Left lobe of liver (tissue), 2 donors: ENCODE data around the gene ATP2A3. TPM values are rescaled to one million over a fixed set of nuclear protein-coding genes. Genes with fewer than 3 reads are reported as not detected.
"Not testable (repeated sequence)": the region's sequence is repeated elsewhere in the genome, so short reads cannot be mapped to it uniquely, and the experiment has no call there.

Source experiments
- ATAC-seq: fragments of 200-7000 bp; cut with Tn5 transposase; one replicate; pipeline ENCODE4 v1.9.1; 2020; ENCODE audit warnings: mild to moderate bottlenecking, moderate library complexity
- DNase-seq: peaks from one replicate; pipeline ENCODE4 v3.0.0-alpha.2; 2020; ENCODE audit warnings: low spot score
- total RNA-seq: library from RNA; stranded (reverse); gene quantifications from one replicate; pipeline ENCODE4 v1.2.1, GENCODE V29; 2021
- donor health status: DM: no; HTN: no; CAD: no; lungs with moderate emphysema.
- donor health status: DM: no; HTN: yes; CAD: no.

The ATP2A3 gene
- total RNA-seq, 1 donor from 2014 or later: 3.9 TPM

GRCh38 chr17:3992370-3992769 is 28.1 kb upstream of the ATP2A3 start:
- ATAC-seq (no peak), DNase-seq (no peak)

DNA sequence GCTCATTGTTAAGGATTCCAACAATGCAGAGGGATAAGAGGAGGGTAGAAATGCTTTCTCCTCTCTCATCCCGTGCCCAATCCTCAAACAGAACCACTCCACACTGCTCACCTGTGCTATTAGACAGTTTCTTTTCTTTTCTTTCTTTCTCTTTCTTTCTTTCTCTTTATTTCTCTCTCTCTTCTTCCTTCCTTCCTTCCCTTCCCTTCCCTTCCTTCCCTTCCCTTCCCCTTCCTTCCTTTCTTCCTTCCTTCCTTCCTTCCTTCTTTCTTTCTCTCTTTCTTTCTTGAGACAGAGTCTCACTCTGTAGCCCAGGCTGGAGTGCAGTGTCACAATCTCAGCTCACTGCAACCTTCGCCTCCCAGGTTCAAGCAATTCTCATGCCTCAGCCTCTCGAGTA is 27.5 kb upstream of the ATP2A3 start:
- DNase-seq, ATAC-seq: not testable (repeated sequence)

GRCh38 chr17:3990386-3991127 is 26.3 kb upstream of the ATP2A3 start:
- ATAC-seq (no peak), DNase-seq (no peak)

- DNase-seq: no peak
- no peak for ATAC-seq
Observed at GRCh38 chr17:3989041-3989886, 25.0 kb upstream of the ATP2A3 start.

GRCh38 chr17:3988297-3989040 is 24.2 kb upstream of the ATP2A3 start:
- ATAC-seq (no peak), DNase-seq (no peak)

GRCh38 chr17:3986939-3987335 is 22.7 kb upstream of the ATP2A3 start:
- ATAC-seq (no peak), DNase-seq (no peak)

DNA sequence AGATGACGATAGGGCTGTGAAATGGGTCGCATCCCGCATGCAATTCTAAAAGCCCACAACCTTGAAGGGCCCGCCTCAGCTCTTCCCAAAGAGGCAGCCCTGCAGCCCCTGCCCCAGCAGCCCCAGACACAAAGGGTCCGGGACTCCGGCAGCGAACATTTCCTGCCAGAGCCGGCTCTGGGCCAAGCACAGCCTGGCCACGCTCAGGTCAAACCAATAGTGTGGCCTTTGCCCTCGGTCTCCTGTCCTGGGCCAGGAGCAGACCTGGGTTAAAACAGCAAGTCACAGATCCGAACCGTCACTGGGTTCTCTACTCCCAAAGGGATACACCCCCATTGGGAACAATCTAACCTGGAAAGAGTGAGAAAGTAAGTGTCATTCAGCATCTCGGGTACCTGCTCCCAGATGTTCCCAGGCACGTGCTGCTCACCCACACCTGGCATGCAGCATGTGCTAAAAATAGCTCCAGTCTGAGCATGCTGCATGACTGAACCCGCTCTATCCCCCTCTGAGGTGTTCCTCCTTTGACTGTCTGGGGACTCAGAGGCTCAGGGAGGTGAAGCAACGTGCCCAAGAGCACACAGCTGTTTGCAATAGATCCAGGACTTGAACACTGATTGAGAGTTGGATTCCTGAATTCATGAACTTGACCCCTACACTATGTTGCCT is 22.2 kb upstream of the ATP2A3 start:
- peak; percentile 85 for DNase-seq
- peak; percentile 96 for ATAC-seq

GRCh38 chr17:3985846-3986245 is 21.6 kb upstream of the ATP2A3 start:
- DNase-seq (no peak), ATAC-seq (peak; percentile 4)

GRCh38 chr17:3983606-3984484 is 19.6 kb upstream of the ATP2A3 start:
- DNase-seq (no peak), ATAC-seq (peak; percentile 17)

DNA sequence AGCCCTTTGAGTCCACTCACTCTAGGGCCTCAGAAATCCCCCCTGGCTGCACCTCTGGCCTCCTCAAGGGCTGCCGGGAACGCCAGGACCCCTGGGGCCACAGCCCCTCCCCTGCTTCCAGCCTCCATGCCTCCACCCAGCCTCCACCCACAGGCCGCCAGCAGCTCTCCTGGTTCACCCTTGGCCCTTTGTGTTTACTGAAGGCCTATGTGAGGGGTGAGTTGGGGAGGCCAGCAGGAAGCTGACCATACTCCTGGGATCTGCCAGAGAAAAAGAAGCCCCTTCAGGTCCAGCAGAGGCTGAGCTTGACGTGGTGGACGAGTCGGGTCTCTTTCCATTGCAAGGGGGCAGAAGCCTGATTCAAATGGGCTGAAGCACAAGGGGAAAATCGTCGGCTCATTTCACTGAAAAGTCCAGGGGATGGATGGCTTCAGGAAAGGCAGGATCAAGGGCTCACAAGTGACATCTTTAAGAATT is 18.3 kb upstream of the ATP2A3 start:
- DNase-seq (no peak), ATAC-seq (no peak)

DNA sequence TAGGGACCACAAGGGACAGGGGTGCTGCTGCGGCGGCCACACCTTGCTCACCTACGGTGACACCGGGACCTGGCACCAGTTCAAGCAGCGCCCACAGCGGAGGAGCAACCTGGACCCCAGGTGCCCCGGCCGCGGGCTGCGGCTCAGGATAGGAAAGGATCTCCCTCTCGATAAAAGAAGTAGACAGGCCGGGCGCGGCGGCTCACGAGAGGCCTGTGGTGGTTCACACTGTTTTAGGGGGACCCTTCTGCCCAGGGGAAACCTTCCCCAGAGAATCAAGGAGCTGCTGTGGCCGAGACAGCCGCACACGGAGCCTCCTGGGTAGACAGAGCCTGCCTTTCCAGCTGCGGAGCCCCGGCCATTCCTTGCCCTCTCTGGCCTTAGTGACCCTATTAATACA is 17.9 kb upstream of the ATP2A3 start:
- no peak for DNase-seq

DNA sequence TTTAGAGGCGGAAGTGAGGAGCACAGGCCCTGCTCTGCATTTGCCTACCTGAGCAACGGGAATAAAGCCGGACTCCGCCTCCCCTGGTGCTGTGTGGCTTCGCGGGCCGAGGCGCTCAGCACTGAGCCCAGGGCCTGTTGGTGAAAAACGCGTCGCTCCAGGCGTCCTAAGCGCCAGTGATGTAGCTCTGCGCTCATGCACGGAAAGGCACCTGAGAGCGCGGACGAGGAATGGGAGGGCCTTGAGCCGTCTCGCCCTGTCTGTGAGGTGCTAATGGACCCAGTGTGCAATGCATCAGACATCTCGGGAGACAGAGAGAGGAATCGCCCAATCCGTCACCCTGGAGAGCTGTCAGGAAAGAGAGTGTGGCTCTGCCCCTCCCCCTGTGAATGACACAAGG is 17.2 kb upstream of the ATP2A3 start:
- DNase-seq (no peak), ATAC-seq (no peak)

More for the DNA sequence above, 17.9 kb upstream of the ATP2A3 start:
- no peak for ATAC-seq

DNA sequence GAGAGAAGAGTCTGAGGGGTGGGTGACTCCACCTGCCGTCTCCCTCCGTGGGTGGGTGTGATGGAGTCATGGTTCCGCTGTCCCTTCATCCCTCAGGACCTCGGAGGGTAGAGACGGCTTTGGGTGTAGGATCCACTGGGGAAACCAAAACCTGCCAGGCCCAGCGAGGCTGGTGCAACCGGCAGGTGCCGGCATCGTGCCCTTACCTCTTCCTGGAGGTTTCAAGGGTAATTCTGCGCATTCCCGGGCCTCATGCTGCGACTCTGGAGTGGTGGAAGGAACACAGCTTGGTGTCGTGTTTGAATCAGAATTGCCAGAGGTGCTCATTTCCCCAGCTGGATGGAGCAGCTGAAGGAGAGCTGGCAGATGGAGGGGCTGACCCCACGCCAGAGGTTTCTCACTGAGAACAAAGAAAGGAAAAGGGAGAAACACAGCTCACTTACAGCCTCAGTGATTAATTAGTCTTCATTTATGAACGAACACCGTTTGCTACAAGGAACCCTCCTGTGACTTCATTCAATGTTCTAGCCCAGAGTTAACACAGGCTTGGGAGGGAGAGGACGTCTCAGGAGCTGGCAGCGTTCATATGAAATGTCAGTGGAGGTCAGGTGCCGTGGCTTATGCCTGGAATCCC is 16.3 kb upstream of the ATP2A3 start:
- ATAC-seq: no peak
- DNase-seq: no peak

- ATAC-seq (no peak), DNase-seq (no peak)
Observed at GRCh38 chr17:3979290-3979611, 15.0 kb upstream of the ATP2A3 start.

DNA sequence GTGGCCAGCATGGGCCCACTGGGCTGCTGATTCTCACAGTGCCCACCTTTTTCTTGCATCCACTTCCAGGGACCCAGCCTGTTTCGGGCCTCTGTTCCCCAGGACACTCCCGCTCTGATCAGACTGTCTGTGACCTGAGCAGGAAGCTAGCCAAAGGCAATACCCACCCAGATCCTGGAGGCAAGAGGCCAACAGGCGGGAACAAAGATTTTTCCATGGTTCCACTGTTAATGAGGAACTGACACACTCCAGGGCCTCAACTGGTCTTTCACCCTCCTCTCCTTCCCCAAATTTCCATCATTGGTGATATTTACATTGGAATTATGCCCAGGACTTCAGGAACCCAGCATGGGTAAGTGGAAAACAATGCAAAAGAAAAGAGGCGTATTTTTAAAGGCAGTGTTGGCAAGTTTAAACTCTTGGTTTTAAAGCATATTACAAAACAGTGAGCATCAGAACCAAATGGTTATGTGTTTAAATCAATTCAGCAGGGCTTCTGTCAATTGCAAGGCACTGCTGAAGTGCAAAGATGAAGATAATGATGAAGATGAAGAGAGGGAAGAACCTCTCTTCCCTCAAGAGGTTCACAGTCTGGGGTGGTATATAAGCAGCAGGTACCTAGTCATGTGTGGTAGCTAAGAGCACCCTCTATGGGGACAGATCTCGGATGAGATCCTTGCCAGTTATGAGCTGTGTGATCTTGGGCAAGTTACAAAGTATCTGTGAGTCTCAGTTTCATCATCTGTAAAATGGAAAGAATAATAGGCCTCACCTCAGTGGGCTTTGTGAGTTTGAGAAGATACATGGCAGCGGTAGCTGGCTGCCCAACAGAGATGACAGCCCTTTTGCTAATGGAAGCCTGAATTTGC is 14.4 kb upstream of the ATP2A3 start:
- DNase-seq: no peak
- no peak for ATAC-seq

- ATAC-seq: peak; percentile 21
- no peak for DNase-seq
Observed at GRCh38 chr17:3977387-3977786, 13.2 kb upstream of the ATP2A3 start.

GRCh38 chr17:3976675-3977171 is 12.5 kb upstream of the ATP2A3 start:
- ATAC-seq: peak; percentile 92
- DNase-seq: peak; percentile 94

DNA sequence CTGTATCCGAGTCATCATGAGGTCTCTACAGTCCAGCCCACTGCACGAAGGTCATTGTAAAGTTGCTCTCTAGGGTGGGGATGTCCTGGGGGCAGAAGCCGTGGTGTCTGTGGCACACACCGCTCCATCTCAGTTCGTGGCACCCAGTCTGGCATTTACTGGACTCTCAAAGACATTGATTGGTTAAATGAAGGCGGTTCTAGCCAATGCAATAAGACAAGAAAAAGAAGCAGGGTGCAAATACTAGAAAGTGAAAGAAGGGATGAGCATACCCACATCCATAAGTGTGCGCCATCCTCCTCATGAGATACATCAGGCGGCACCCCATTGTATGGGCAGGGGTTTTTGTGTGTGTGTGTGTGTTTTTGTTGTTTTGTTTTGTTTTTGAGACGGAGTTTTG is 10.7 kb upstream of the ATP2A3 start:
- DNase-seq: no peak
- ATAC-seq: no peak
